ENCODE measurements around the gene TWF2. TPM values are rescaled to one million over a fixed set of nuclear protein-coding genes. Genes with fewer than 3 reads are reported as not detected.

The TWF2 gene
- total and polyA plus RNA-seq, 2 donors from 2014 or later = 44.0 to 59.9 TPM

- no peak within 1 kb of the TSS for H3K27ac ChIP-seq (ENCODE audit: low read depth in 2 of 2, low read length in 2 of 2)
- H3K4me3 ChIP-seq (ENCODE audit: low read length in 3 of 3) = no peak within 1 kb of the TSS
- H3K9ac ChIP-seq (ENCODE audit: low read length in 3 of 3) = no peak within 1 kb of the TSS
- intact Hi-C loops (cut with DNase I) = loop anchor here (10.0 kb wide), 1 partner anchor 119 kb away; no protein-coding TSS in a partner anchor
- FAIRE-seq (no peak), DNase-seq (no peak)
- no peaks in the 10 kb centered on the region for H3K9me3 ChIP-seq (ENCODE audit: control insufficient read depth in 2 of 3, insufficient read depth in 1 of 3, low read length in 3 of 3)
- H3K4me1 ChIP-seq (ENCODE audit: control insufficient read depth in 2 of 3, insufficient read depth in 2 of 3, low read depth in 1 of 3, low read length in 3 of 3) = peaks cover 0 to 3% (median 2%) of the 10 kb centered on the region in 3 donors
- H3K27me3 ChIP-seq (ENCODE audit: control insufficient read depth, insufficient read depth, low read length) = no peaks in the 10 kb centered on the region
- TF ChIP-seq, protein P1, sequence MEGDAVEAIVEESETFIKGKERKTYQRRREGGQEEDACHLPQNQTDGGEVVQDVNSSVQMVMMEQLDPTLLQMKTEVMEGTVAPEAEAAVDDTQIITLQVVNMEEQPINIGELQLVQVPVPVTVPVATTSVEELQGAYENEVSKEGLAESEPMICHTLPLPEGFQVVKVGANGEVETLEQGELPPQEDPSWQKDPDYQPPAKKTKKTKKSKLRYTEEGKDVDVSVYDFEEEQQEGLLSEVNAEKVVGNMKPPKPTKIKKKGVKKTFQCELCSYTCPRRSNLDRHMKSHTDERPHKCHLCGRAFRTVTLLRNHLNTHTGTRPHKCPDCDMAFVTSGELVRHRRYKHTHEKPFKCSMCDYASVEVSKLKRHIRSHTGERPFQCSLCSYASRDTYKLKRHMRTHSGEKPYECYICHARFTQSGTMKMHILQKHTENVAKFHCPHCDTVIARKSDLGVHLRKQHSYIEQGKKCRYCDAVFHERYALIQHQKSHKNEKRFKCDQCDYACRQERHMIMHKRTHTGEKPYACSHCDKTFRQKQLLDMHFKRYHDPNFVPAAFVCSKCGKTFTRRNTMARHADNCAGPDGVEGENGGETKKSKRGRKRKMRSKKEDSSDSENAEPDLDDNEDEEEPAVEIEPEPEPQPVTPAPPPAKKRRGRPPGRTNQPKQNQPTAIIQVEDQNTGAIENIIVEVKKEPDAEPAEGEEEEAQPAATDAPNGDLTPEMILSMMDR (IDR thresholded peaks at IDR 0.05; ENCODE audit: borderline replicate concordance, extremely low read depth, insufficient read depth) = no peak
- H3K36me3 ChIP-seq (ENCODE audit: control insufficient read depth in 2 of 3, insufficient read depth in 3 of 3, low read length in 3 of 3) = peaks cover 0 to 15% (median 9%) of the 10 kb centered on the region in 3 donors
Observed at GRCh38 chr3:52225452-52226228, 13.3 kb downstream of the TWF2 start, which contains the start of gene TLR9. TLR9 (minus strand) TSS chr3:52225645; CDS start chr3:52225529, 116 bp downstream.

GRCh38 chr3:52223449-52224408 lies 15.2 kb downstream of the TWF2 start:
- DNase-seq (no peak), FAIRE-seq (no peak)
- Histone ChIP-seq H3K27me3 (ENCODE audit: control insufficient read depth, insufficient read depth, low read length) (no peaks in the 10 kb centered on the region), H3K4me1 (ENCODE audit: control insufficient read depth in 2 of 3, insufficient read depth in 2 of 3, low read depth in 1 of 3, low read length in 3 of 3) (peaks cover 0 to 14% (median 4%) of the 10 kb centered on the region in 3 donors), H3K9me3 (ENCODE audit: control insufficient read depth in 2 of 3, insufficient read depth in 1 of 3, low read length in 3 of 3) (no peaks in the 10 kb centered on the region), H3K4me3 (ENCODE audit: low read length in 3 of 3) (no peak overlapping the region), H3K9ac (ENCODE audit: low read length in 3 of 3) (no peak overlapping the region), H3K36me3 (ENCODE audit: control insufficient read depth in 2 of 3, insufficient read depth in 3 of 3, low read length in 3 of 3) (peaks cover 0 to under 1% (median 0%) of the 10 kb centered on the region in 3 donors), H3K27ac (ENCODE audit: low read depth in 2 of 2, low read length in 2 of 2) (no peak overlapping the region)
- TF ChIP-seq, protein P1 (IDR thresholded peaks at IDR 0.05; ENCODE audit: borderline replicate concordance, extremely low read depth, insufficient read depth) = no peak
- intact Hi-C loops (cut with DNase I) = loop anchor here (10.0 kb wide), 1 partner anchor 121 kb away; no protein-coding TSS in a partner anchor

DNA sequence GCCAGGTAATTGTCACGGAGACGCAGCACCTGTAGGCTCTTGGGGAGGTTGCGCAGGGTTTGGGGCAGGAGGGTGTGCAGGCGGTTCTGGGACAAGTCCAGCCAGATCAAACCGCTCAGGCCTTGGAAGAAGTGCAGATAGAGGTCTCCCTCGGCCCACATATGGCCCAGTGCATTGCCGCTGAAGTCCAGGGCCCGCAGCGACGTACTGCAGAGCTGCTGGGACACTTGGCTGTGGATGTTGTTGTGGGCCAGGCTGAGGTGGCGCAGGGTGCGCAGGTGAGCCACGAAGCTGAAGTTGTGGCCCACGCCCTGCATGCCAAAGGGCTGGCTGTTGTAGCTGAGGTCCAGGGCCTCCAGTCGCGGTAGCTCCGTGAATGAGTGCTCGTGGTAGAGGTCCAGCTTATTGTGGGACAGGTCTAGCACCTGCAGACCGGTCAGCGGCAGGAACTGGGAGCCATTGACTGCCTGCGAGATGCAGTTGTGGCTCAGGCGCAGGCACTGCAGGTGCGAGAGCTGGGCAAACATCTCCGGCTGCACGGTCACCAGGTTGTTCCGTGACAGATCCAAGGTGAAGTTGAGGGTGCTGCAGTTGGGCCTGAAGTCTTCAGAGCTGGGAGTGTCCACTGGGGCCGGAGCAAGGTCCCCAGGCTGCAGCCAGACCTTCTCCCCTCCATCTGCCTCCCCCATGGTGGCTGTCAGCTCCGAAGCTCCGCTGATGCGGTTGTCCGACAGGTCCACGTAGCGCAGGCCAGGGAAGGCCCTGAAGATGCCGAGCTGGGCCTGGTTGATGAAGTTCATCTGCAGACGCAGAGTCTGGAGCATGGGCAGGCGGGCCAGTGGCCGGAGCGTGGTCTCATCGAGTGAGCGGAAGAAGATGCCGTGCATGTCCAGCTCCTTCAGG lies 16.4 kb downstream of the TWF2 start:
- DNase-seq (no peak), FAIRE-seq (no peak)
- Histone ChIP-seq H3K9ac (ENCODE audit: low read length in 3 of 3) (no peak overlapping the region), H3K36me3 (ENCODE audit: control insufficient read depth in 2 of 3, insufficient read depth in 3 of 3, low read length in 3 of 3) (no peaks in the 10 kb centered on the region), H3K27ac (ENCODE audit: low read depth in 2 of 2, low read length in 2 of 2) (no peak overlapping the region), H3K27me3 (ENCODE audit: control insufficient read depth, insufficient read depth, low read length) (no peaks in the 10 kb centered on the region), H3K4me3 (ENCODE audit: low read length in 3 of 3) (no peak overlapping the region), H3K4me1 (ENCODE audit: control insufficient read depth in 2 of 3, insufficient read depth in 2 of 3, low read depth in 1 of 3, low read length in 3 of 3) (peaks cover 0 to 20% (median 4%) of the 10 kb centered on the region in 3 donors), H3K9me3 (ENCODE audit: control insufficient read depth in 2 of 3, insufficient read depth in 1 of 3, low read length in 3 of 3) (no peaks in the 10 kb centered on the region)
- intact Hi-C loops (cut with DNase I) = loop anchor here (10.0 kb wide), 1 partner anchor 122 kb away; no protein-coding TSS in a partner anchor
- TF ChIP-seq, protein P1 (IDR thresholded peaks at IDR 0.05; ENCODE audit: borderline replicate concordance, extremely low read depth, insufficient read depth) = no peak
